ENCODE results near the gene SV2B. TPM values are rescaled to one million over a fixed set of nuclear protein-coding genes. Genes with fewer than 3 reads are reported as not detected.

The SV2B gene
- total RNA-seq, 1 donor from 2014 or later = 0.26 TPM

DNA sequence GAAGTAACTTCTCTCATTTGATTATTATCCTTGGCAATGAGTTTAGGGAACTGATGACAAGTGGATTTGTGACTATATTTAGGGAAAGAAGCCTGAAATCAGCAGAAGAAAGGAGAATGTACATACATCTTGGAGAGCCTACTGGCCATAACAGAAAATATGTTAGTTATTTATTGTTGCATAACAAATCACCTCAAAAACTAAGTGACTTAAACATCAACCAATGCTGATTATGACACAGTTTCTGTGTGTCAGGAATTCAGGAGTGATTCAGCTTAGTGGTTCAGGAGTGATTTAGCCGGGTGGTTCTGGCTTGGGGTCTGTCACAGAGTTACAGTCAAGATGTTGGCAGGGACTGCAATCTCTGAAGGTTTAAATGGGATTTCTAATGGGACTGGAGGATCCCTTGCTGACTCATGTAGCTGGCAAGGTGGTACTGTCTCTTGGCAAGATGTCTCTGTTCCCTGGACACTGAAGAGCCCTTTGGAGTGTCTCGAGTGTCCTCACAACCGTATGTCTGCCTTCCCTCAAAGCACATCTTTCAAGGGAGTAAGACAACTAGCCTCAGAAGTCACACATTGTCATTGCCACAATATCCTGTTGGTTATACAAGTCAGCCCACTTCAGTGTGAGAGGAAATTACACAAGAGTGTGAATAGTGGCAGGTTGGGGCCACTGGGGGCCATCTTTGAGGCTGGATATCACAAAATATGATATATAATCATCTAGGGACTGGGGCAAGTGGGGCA lies 248.9 kb downstream of the SV2B start:
- peak; percentile 1 for DNase-seq (ENCODE audit: low read depth)
- no peak for FAIRE-seq
- no peak overlapping the region for H3K4me3 ChIP-seq (ENCODE audit: low read depth, low read length)
- no peaks in the 10 kb centered on the region for H3K36me3 ChIP-seq (ENCODE audit: control insufficient read depth, insufficient read depth, low read length)
- no peaks in the 10 kb centered on the region for H3K27me3 ChIP-seq (ENCODE audit: control insufficient read depth, insufficient read depth, low read length)
- TF ChIP-seq, protein P1, sequence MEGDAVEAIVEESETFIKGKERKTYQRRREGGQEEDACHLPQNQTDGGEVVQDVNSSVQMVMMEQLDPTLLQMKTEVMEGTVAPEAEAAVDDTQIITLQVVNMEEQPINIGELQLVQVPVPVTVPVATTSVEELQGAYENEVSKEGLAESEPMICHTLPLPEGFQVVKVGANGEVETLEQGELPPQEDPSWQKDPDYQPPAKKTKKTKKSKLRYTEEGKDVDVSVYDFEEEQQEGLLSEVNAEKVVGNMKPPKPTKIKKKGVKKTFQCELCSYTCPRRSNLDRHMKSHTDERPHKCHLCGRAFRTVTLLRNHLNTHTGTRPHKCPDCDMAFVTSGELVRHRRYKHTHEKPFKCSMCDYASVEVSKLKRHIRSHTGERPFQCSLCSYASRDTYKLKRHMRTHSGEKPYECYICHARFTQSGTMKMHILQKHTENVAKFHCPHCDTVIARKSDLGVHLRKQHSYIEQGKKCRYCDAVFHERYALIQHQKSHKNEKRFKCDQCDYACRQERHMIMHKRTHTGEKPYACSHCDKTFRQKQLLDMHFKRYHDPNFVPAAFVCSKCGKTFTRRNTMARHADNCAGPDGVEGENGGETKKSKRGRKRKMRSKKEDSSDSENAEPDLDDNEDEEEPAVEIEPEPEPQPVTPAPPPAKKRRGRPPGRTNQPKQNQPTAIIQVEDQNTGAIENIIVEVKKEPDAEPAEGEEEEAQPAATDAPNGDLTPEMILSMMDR (IDR thresholded peaks at IDR 0.05; ENCODE audit: insufficient read depth, low read length, severe bottlenecking) = no peak

Other genes starting within 250 kb of the SV2B start
- gene FURIN, start 231.7 kb upstream of the SV2B start, total RNA-seq = 32.1 and 49.9 TPM in 2 replicates
- 2.6 and 3.2 TPM in 2 replicates for gene FES, start 215.8 kb upstream of the SV2B start, total RNA-seq
- 8.4 and 12.3 TPM in 2 replicates for gene MAN2A2, start 197.0 kb upstream of the SV2B start, total RNA-seq
- 28.5 and 37.6 TPM in 2 replicates for gene HDDC3, start 167.7 kb upstream of the SV2B start, total RNA-seq
- gene UNC45A, start 165.0 kb upstream of the SV2B start, total RNA-seq = 64.8 and 105 TPM in 2 replicates
- 11.6 and 12.9 TPM in 2 replicates for gene RCCD1, start 145.4 kb upstream of the SV2B start, total RNA-seq
- 6.1 and 14.8 TPM in 2 replicates for gene PRC1, start 105.7 kb upstream of the SV2B start, total RNA-seq
- gene VPS33B, start 77.7 kb upstream of the SV2B start, total RNA-seq = 10.5 and 12.2 TPM in 2 replicates